ENCODE results near the gene GDF11. TPM values are rescaled to one million over a fixed set of nuclear protein-coding genes. Genes with fewer than 3 reads are reported as not detected.
"Not testable (repeated sequence)": the region's sequence is repeated elsewhere in the genome, so short reads cannot be mapped to it uniquely, and the experiment has no call there.

The GDF11 gene
- total RNA-seq, 6 experiments from 2014 or later = 15.8 to 25.9 (median 16.9) TPM

DNA sequence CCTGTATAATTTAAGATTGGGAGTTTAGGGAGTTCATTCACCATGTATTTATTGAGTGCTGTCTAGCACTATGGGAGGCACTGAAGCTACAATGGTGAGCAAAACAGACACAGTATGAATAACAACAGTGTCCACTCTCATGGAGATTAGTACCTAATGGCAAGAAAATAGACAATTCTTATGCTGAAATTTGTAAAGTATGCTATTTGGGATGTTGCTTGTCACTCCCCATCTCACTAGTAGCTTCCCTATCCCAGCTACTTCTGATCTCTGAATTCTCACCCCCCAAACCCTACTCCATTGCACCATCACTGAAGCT, 4.0 kb downstream of the GDF11 start:
- peaks cover 43% of the 10 kb centered on the region for H3K4me1 Mint-ChIP-seq (ENCODE audit: low read depth)
- no peak for TF ChIP-seq CTCF (IDR thresholded peaks at IDR 0.05)
- no peak overlapping the region for H3K4me3 Mint-ChIP-seq
- H3K27ac Mint-ChIP-seq = peak overlapping the region; percentile 22; the same call in 1 of the 2 replicates
- H3K36me3 Mint-ChIP-seq (ENCODE audit: low read depth) = no peaks in the 10 kb centered on the region
- DNase-seq = no peak
- no peaks in the 10 kb centered on the region for H3K9me3 Mint-ChIP-seq
- H3K27me3 Mint-ChIP-seq (ENCODE audit: insufficient read depth) = peaks cover under 1% of the 10 kb centered on the region

DNA sequence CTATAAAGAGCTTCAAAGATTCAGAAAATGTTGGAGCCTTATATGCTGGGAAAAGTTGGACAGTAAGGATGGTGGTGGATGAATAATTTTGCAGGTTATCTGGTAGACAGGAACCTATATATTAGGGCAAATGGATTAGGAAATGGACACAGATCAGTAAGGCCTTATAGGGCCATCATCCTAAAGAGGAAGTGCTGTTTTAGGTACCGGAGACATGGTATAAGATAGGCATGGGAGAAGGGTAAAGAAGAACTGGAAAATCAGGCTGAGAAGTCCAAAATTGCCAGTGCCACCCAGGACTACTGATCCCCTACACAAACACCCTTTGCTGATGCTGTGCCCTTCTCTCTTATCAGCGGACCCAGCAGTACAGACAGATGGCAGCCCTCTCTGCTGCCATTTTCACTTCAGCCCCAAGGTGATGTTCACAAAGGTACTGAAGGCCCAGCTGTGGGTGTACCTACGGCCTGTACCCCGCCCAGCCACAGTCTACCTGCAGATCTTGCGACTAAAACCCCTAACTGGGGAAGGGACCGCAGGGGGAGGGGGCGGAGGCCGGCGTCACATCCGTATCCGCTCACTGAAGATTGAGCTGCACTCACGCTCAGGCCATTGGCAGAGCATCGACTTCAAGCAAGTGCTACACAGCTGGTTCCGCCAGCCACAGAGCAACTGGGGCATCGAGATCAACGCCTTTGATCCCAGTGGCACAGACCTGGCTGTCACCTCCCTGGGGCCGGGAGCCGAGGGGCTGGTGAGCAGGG, 5.5 kb downstream of the GDF11 start:
- Mint-ChIP-seq H3K27ac (no peak overlapping the region), H3K9me3 (no peaks in the 10 kb centered on the region), H3K4me3 (no peak overlapping the region), H3K27me3 (ENCODE audit: insufficient read depth) (peaks cover 2% of the 10 kb centered on the region), H3K4me1 (ENCODE audit: low read depth) (peaks cover 32% of the 10 kb centered on the region), H3K36me3 (ENCODE audit: low read depth) (0 out of 2 replicates have a peak, but pooled peaks cover 8% of the 10 kb centered on the region)
- no peak for DNase-seq
- no peak for TF ChIP-seq CTCF (IDR thresholded peaks at IDR 0.05)

- H3K36me3 Mint-ChIP-seq (ENCODE audit: low read depth) = peaks cover 37% of the 10 kb centered on the region
- no peak for TF ChIP-seq CTCF (IDR thresholded peaks at IDR 0.05)
- H3K27ac Mint-ChIP-seq = peak overlapping the region; percentile 40; the same call in 1 of the 2 replicates
- DNase-seq = no peak
- H3K4me3 Mint-ChIP-seq = no peak overlapping the region
- no peaks in the 10 kb centered on the region for H3K9me3 Mint-ChIP-seq
- peaks cover 7% of the 10 kb centered on the region for H3K27me3 Mint-ChIP-seq (ENCODE audit: insufficient read depth)
- H3K4me1 Mint-ChIP-seq (ENCODE audit: low read depth) = peaks cover 22% of the 10 kb centered on the region
These were observed 12.3 kb downstream of the GDF11 start for GRCh38 chr12:55755246-55755645.

DNA sequence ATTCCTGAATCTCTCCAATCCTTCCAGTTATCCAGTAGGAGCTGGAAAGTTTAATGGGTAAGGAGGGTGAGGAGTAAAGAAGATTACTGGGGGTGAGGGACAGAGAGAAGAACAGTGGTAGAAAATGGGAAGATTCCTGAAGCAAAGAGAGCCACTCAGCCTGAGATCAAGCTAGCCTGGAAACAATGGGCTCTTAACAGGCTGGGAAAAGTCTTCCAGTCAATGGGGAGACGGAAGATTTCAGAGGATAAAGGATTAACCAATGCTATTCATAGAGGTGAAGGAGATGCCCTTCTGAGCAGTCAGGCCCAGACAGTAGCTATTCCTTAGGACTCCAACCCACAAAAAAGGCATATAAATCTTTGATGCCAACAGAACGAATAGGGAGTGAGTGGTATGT, 14.8 kb downstream of the GDF11 start:
- Mint-ChIP-seq H3K27ac (peak overlapping the region; percentile 43), H3K9me3 (no peaks in the 10 kb centered on the region), H3K27me3 (ENCODE audit: insufficient read depth) (peaks cover 5% of the 10 kb centered on the region; the same call in 1 of the 2 replicates), H3K4me3 (no peak overlapping the region), H3K36me3 (ENCODE audit: low read depth) (peaks cover 45% of the 10 kb centered on the region), H3K4me1 (ENCODE audit: low read depth) (peaks cover 22% of the 10 kb centered on the region)
- no peak for TF ChIP-seq CTCF (IDR thresholded peaks at IDR 0.05)
- DNase-seq = no peak

DNA sequence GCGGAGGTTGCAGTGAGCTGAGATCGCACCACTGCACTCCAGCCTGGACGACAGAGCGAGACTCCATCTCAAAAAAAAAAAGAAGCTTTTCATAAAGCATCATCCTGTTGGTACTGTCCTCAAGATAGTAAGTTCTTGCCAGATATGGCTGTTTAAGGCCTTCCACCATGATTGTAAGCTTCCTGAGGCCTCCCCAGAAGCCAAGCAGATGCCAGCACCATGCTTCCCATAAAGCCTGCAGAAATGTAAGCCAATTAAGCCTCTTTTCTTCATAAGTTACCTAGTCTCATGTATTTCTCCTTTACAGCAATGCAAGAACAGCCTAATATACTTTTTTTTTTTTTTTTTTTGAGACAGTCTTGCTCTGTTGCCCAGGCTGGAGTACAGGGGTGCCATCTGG, 15.7 kb downstream of the GDF11 start:
- H3K27ac Mint-ChIP-seq; H3K9me3 Mint-ChIP-seq; H3K4me3 Mint-ChIP-seq; H3K27me3 Mint-ChIP-seq (ENCODE audit: insufficient read depth); DNase-seq: not testable (repeated sequence)
- H3K36me3 Mint-ChIP-seq (ENCODE audit: low read depth) = peaks cover 40% of the 10 kb centered on the region
- H3K4me1 Mint-ChIP-seq (ENCODE audit: low read depth) = peaks cover 22% of the 10 kb centered on the region

DNA sequence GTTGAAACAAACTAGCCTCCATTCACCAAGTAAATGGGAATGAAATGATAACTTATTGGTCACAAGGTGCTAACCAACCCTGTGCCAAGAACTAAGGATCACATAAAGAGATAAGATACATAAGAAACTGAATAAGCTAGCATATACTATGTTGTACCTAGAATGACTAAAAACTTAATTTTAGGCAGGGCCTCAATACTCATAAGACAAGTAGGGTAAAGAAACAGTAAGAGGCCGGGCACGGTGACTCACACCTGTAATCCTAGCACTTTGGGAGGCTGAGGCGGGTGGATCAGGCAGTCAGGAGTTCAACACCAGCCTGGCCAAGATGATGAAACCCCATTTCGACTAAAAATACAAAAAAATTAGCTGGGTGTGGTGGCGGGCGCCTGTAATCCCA, 17.7 kb downstream of the GDF11 start:
- DNase-seq = no peak
- no peak overlapping the region for H3K27ac Mint-ChIP-seq
- no peaks in the 10 kb centered on the region for H3K9me3 Mint-ChIP-seq
- no peak overlapping the region for H3K4me3 Mint-ChIP-seq
- peaks cover 35% of the 10 kb centered on the region for H3K36me3 Mint-ChIP-seq (ENCODE audit: low read depth)
- H3K4me1 Mint-ChIP-seq (ENCODE audit: low read depth) = peaks cover 12% of the 10 kb centered on the region
- H3K27me3 Mint-ChIP-seq (ENCODE audit: insufficient read depth) = no peaks in the 10 kb centered on the region
- TF ChIP-seq CTCF (IDR thresholded peaks at IDR 0.05) = no peak

Data from HFFc6 (cell line).